HCT116 (cell line): ENCODE measurements around the gene IRAK1BP1.

Experiments used
- CTCF ChIP-seq, 3 experiments: fragments of 200-600 bp in 1 of 3; sonication (generic) in 1 of 3; IDR thresholded peaks in 2 of 3; conservative IDR thresholded peaks in 1 of 3; 2 replicates each; pipeline ENCODE4 v1.5.1; 2012 to 2017; ENCODE audit warnings: low read depth in 2 of 3, low read length in 2 of 3, antibody characterized with exemption in 1 of 3, borderline replicate concordance in 1 of 3, control low read depth in 1 of 3, mild to moderate bottlenecking in 1 of 3, mixed read lengths in 1 of 3, mixed run types in 1 of 3, moderate library complexity in 1 of 3; ENCODE audit not compliant: insufficient read depth in 1 of 3
- EZH2 ChIP-seq: fragments of 200-600 bp; sonication (generic); IDR thresholded peaks from 2 replicates; pipeline ENCODE4 v1.6.1; 2017; ENCODE audit warnings: antibody characterized with exemption, mixed run types
- EZH2phosphoT487 ChIP-seq: fragments of 200-600 bp; IDR thresholded peaks from 2 replicates; pipeline ENCODE4 v1.6.1; 2018; ENCODE audit warnings: antibody characterized with exemption, borderline replicate concordance
- FOSL1 ChIP-seq: IDR thresholded peaks from 2 replicates; pipeline ENCODE4 v1.6.1; 2012; ENCODE audit warnings: low read depth
- POLR2AphosphoS5 ChIP-seq: IDR thresholded peaks from 2 replicates; pipeline ENCODE4 v1.6.1; 2011; ENCODE audit warnings: mild to moderate bottlenecking, low read depth, low read length, moderate library complexity
- RAD21 ChIP-seq: IDR thresholded peaks from 2 replicates; pipeline ENCODE4 v1.6.1; 2012; ENCODE audit warnings: low read depth, mild to moderate bottlenecking
- SIN3A ChIP-seq: IDR thresholded peaks from 2 replicates; pipeline ENCODE4 v1.6.1; 2012; ENCODE audit warnings: low read depth
- SP1 ChIP-seq: IDR thresholded peaks from 2 replicates; pipeline ENCODE4 v1.6.1; 2012; ENCODE audit warnings: low read depth
- ZNF274 ChIP-seq: fragments of 200-500 bp; sonication (Bioruptor generic); IDR thresholded peaks from 2 replicates; pipeline ENCODE4 v1.6.1; 2014; ENCODE audit warnings: mild to moderate bottlenecking, low read depth, low read length, inconsistent platforms
- TF ChIP-seq, protein P1 (sequence below): IDR thresholded peaks from 2 replicates; pipeline ENCODE4 v1.6.1; 2012; ENCODE audit warnings: low read depth

DNA sequence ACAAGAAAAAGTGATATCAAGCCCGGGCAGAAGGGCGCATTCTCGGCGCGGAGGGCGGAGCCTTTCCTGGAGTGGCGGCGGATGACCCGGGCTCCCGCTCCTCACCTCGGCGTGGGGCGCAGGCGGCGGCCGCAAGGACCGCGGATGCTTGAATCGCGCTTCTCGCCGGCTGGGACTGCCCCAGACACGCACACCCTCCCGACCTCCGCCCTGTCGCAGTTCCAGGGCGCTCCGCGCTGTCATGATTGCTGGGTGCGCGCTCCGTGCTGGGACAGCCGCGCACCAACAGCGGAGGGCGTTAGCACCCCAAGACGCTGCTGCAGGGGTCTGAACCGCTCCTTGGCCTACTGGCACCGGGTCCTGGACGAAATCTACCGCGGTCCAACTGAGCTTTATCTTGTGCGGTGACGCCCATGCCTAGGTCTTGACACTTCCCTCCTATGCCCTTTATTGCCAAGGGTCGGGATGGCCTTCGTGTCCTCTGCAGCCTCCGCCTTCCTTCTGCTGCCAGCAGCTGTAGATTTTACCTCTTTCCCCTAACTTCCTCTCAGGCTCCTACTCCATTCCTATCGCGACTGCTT is 43.3 kb downstream of the IRAK1BP1 start:
- TF ChIP-seq SP1 (no peak), CTCF (IDR thresholded peaks at IDR 0.05 in 2 of 3, conservative IDR thresholded peaks at IDR 0.05 in 1 of 3; ENCODE audit: borderline replicate concordance in 1 of 3, insufficient read depth in 1 of 3, low read depth in 2 of 3, low read length in 2 of 3) (no peak), POLR2AphosphoS5 (no peak), FOSL1 (no peak), EZH2phosphoT487 (no peak), RAD21 (no peak), EZH2 (no peak), ZNF274 (no peak), SIN3A (no peak)
- TF ChIP-seq, protein P1, sequence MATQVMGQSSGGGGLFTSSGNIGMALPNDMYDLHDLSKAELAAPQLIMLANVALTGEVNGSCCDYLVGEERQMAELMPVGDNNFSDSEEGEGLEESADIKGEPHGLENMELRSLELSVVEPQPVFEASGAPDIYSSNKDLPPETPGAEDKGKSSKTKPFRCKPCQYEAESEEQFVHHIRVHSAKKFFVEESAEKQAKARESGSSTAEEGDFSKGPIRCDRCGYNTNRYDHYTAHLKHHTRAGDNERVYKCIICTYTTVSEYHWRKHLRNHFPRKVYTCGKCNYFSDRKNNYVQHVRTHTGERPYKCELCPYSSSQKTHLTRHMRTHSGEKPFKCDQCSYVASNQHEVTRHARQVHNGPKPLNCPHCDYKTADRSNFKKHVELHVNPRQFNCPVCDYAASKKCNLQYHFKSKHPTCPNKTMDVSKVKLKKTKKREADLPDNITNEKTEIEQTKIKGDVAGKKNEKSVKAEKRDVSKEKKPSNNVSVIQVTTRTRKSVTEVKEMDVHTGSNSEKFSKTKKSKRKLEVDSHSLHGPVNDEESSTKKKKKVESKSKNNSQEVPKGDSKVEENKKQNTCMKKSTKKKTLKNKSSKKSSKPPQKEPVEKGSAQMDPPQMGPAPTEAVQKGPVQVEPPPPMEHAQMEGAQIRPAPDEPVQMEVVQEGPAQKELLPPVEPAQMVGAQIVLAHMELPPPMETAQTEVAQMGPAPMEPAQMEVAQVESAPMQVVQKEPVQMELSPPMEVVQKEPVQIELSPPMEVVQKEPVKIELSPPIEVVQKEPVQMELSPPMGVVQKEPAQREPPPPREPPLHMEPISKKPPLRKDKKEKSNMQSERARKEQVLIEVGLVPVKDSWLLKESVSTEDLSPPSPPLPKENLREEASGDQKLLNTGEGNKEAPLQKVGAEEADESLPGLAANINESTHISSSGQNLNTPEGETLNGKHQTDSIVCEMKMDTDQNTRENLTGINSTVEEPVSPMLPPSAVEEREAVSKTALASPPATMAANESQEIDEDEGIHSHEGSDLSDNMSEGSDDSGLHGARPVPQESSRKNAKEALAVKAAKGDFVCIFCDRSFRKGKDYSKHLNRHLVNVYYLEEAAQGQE, result no peak
